ENCODE data around the gene SEMA6A. TPM values are rescaled to one million over a fixed set of nuclear protein-coding genes. Genes with fewer than 3 reads are reported as not detected.

SEMA6A gene
- polyA plus RNA-seq, 2 of the 4 experiments (the other 2 are of a cell fraction) = 0.01 TPM; not detected in 1

GRCh38 chr5:116561658-116562057, 13.0 kb downstream of the SEMA6A start:
- FAIRE-seq = no peak
- POLR2A ChIA-PET = no interaction called here
- 3% methylated on average over 3 of the region's 3 CpGs for WGBS (ENCODE audit: missing lambda C conversion rate)

GRCh38 chr5:116559673-116560164, 14.9 kb downstream of the SEMA6A start:
- WGBS (ENCODE audit: missing lambda C conversion rate) = 64% methylated on average over 4 of the region's 4 CpGs
- Histone ChIP-seq H3K27ac (no peak overlapping the region), H3K4me2 (no peak overlapping the region), H3K9me3 (no peaks in the 10 kb centered on the region), H3K4me1 (no peaks in the 10 kb centered on the region), H3K4me3 (no peak overlapping the region)
- DNase-seq (ENCODE audit: low read depth in 1 of 2, low spot score in 1 of 2) (no peak), FAIRE-seq (no peak), ATAC-seq (0 out of 6 replicates have a peak, but pooled peaks of 1 of the 2 experiments have one; percentile 13)
- ChIA-PET CTCF (interaction anchor here (0.6 kb wide), 1 partner anchor 17 kb away, joined by 3 read pairs; no protein-coding TSS in a partner anchor), POLR2A (no interaction called here)
- no peak for TF ChIP-seq CHD4 (IDR thresholded peaks at IDR 0.05; ENCODE audit: borderline replicate concordance)
- TF ChIP-seq CTCF (IDR thresholded peaks at IDR 0.05) = no peak

More at GRCh38 chr5:116561658-116562057, 13.0 kb downstream of the SEMA6A start:
- no peak for TF ChIP-seq GATA3 (IDR thresholded peaks at IDR 0.05; ENCODE audit: borderline replicate concordance)
- ATAC-seq (no peak), DNase-seq (ENCODE audit: low read depth in 1 of 2, low spot score in 1 of 2) (no peak)
- Histone ChIP-seq H3K27ac (no peak overlapping the region), H3K9me3 (no peaks in the 10 kb centered on the region), H3K4me1 (no peaks in the 10 kb centered on the region), H3K4me3 (no peak overlapping the region), H3K4me2 (no peak overlapping the region)
- CTCF ChIA-PET = no interaction called here

GRCh38 chr5:116559239-116559638, 15.4 kb downstream of the SEMA6A start:
- DNase-seq (ENCODE audit: low read depth in 1 of 2, low spot score in 1 of 2) (no peak), ATAC-seq (no peak), FAIRE-seq (no peak)
- POLR2A ChIA-PET = no interaction called here
- CTCF ChIA-PET = interaction anchor here (0.6 kb wide), 1 partner anchor 18 kb away, joined by 3 read pairs; no protein-coding TSS in a partner anchor
- 83% methylated on average over 16 of the region's 16 CpGs for WGBS (ENCODE audit: missing lambda C conversion rate)
- Histone ChIP-seq H3K9me3 (no peaks in the 10 kb centered on the region), H3K4me1 (no peaks in the 10 kb centered on the region), H3K4me2 (no peak overlapping the region), H3K27ac (no peak overlapping the region), H3K4me3 (no peak overlapping the region)
- TF ChIP-seq ATOH8 (CRISPR knock-in tag; IDR thresholded peaks at IDR 0.05; ENCODE audit: low read depth) = no peak
- no peak for TF ChIP-seq ZFP36 (IDR thresholded peaks at IDR 0.05; ENCODE audit: borderline replicate concordance, partially characterized antibody)
- TF ChIP-seq JUN (IDR thresholded peaks at IDR 0.05) = no peak
- TF ChIP-seq MAZ (IDR thresholded peaks at IDR 0.05; ENCODE audit: borderline replicate concordance, low read depth, low read length) = no peak
- TF ChIP-seq E2F6 (IDR thresholded peaks at IDR 0.05; ENCODE audit: borderline replicate concordance, low read depth) = no peak
- TF ChIP-seq CTCF (IDR thresholded peaks at IDR 0.05) = no peak
- no peak for TF ChIP-seq TFCP2L1 (CRISPR knock-in tag; IDR thresholded peaks at IDR 0.05)
- no peak for TF ChIP-seq FOSB (CRISPR knock-in tag; IDR thresholded peaks at IDR 0.05)
- no peak for TF ChIP-seq EP300 (IDR thresholded peaks at IDR 0.05)
- no peak for TF ChIP-seq KDM1A (IDR thresholded peaks at IDR 0.05; ENCODE audit: low read depth)
- TF ChIP-seq RCOR1 (IDR thresholded peaks at IDR 0.05; ENCODE audit: low read depth, low read length) = no peak
- TF ChIP-seq HES2 (IDR thresholded peaks at IDR 0.05) = no peak

Data from A549 (cell line).